ENCODE measurements around the gene SMPD4. TPM values are rescaled to one million over a fixed set of nuclear protein-coding genes. Genes with fewer than 3 reads are reported as not detected.

SMPD4 gene
- total and polyA plus RNA-seq, 2 of the 4 experiments (the other 2 are of a cell fraction), result 8.6 to 63.0 TPM

DNA sequence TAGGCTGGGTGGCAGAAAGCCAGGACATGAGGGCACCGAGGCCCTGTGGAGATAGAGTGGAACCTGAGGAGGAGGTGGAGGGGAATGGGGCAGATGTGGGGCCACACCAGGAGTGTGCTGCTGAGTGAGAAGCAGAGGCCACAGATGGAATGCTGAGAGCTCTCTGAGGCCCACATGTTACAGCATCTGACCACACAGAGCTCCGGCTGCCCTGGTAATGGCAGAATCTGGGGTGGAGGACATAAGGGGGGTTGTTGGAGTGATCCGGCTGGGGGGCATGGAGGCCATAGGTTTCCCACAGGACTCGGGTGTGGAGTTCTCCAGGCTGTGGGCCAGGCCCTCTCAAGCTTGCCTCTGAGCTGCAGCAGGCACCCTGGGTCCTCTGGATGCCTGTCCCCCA is 4.5 kb upstream of the SMPD4 start:
- Histone ChIP-seq H2BK20ac (ENCODE audit: low read depth, low read length) (no peak overlapping the region), H2BK120ac (ENCODE audit: low read depth, low read length) (no peak overlapping the region), H4K5ac (ENCODE audit: low read depth, low read length) (no peak overlapping the region), H3K36me3 (ENCODE audit: control insufficient read depth, insufficient read depth, low read length) (peaks cover 14% of the 10 kb centered on the region), H3K4me3 (ENCODE audit: insufficient read depth, low read depth, low read length) (no peak overlapping the region), H4K8ac (ENCODE audit: low read depth in 2 of 2, low read length in 2 of 2) (no peak overlapping the region), H3K56ac (ENCODE audit: extremely low read depth, insufficient read depth, low read length) (no peak overlapping the region), H3K9me1 (ENCODE audit: insufficient read depth, low read length) (peaks cover 3% of the 10 kb centered on the region; the same call in 1 of the 2 replicates), H3K14ac (replicated peaks; ENCODE audit: low read depth, low read length) (no peak overlapping the region), H3K27ac (ENCODE audit: insufficient read depth, low read length) (no peak overlapping the region), H3K9me3 (ENCODE audit: control insufficient read depth, insufficient read depth, low read length) (no peaks in the 10 kb centered on the region), H2BK5ac (ENCODE audit: low read depth, low read length, poor library complexity, severe bottlenecking) (no peak overlapping the region), H4K91ac (ENCODE audit: insufficient read depth, low read depth, low read length) (no peak overlapping the region), H2AFZ (replicated peaks; ENCODE audit: low read length, poor library complexity) (no peak overlapping the region), H2BK15ac (ENCODE audit: low read depth, low read length) (no peak overlapping the region), H3K79me1 (ENCODE audit: low read depth in 1 of 2, low read length in 2 of 2) (peaks cover 8 to 28% of the 10 kb centered on the region in 2 experiments), H3K9ac (ENCODE audit: low read depth, low read length) (no peak overlapping the region), H3K18ac (ENCODE audit: low read depth, low read length) (no peak overlapping the region), H4K20me1 (ENCODE audit: insufficient read depth, low read length) (no peaks in the 10 kb centered on the region), H2AK5ac (ENCODE audit: low read depth, low read length) (no peak overlapping the region), H3K4ac (ENCODE audit: low read depth, low read length) (no peak overlapping the region), H2AK9ac (replicated peaks; ENCODE audit: low read depth, low read length, poor library complexity) (no peak overlapping the region), H3K23ac (ENCODE audit: low read depth, low read length) (no peak overlapping the region), H3K4me1 (ENCODE audit: control insufficient read depth, insufficient read depth, low read length) (peaks cover 7% of the 10 kb centered on the region; the same call in 1 of the 2 replicates), H3K4me2 (ENCODE audit: low read depth, low read length) (no peak overlapping the region), H3K27me3 (ENCODE audit: control insufficient read depth, insufficient read depth, low read length) (no peaks in the 10 kb centered on the region)
- in situ Hi-C loops (cut with MboI; ENCODE audit: low sequenced_read_pairs) (no loop called here), intact Hi-C loops (cut with micrococcal nuclease) (no loop called here), dilution Hi-C loops (cut with HindIII; ENCODE audit: low sequenced_read_pairs, unreplicated experiment) (no loop called here)
- ChIA-PET POLR2A (ENCODE audit: unreplicated experiment) (no interaction called here), CTCF (no interaction called here)
- ATAC-seq (ENCODE audit: low read depth) (no peak), DNase-seq (no peak)
- TF ChIP-seq CHD1 (IDR thresholded peaks at IDR 0.05; ENCODE audit: low read depth, low read length) (no peak), MAFK (IDR thresholded peaks at IDR 0.05; ENCODE audit: low read depth, low read length) (no peak), RCOR1 (IDR thresholded peaks at IDR 0.05; ENCODE audit: insufficient replicate concordance, low read length) (no peak), RAD21 (IDR thresholded peaks at IDR 0.05; ENCODE audit: low read length) (no peak), CEBPB (IDR thresholded peaks at IDR 0.05; ENCODE audit: low read depth, low read length) (no peak), NFE2L2 (IDR thresholded peaks at IDR 0.05; ENCODE audit: low read depth, low read length) (no peak), MXI1 (IDR thresholded peaks at IDR 0.05; ENCODE audit: borderline replicate concordance, low read depth, low read length) (no peak), SMC3 (IDR thresholded peaks at IDR 0.05; ENCODE audit: low read depth, low read length) (no peak), RFX5 (IDR thresholded peaks at IDR 0.05; ENCODE audit: low read depth, low read length) (no peak), MAZ (IDR thresholded peaks at IDR 0.05; ENCODE audit: borderline replicate concordance, low read depth, low read length) (no peak), POLR2A (IDR thresholded peaks at IDR 0.05; ENCODE audit: low read depth, low read length) (no peak), BHLHE40 (IDR thresholded peaks at IDR 0.05; ENCODE audit: low read depth, low read length) (no peak), FOS (IDR thresholded peaks at IDR 0.05; ENCODE audit: low read depth, low read length) (no peak)
- TF ChIP-seq, protein P1, sequence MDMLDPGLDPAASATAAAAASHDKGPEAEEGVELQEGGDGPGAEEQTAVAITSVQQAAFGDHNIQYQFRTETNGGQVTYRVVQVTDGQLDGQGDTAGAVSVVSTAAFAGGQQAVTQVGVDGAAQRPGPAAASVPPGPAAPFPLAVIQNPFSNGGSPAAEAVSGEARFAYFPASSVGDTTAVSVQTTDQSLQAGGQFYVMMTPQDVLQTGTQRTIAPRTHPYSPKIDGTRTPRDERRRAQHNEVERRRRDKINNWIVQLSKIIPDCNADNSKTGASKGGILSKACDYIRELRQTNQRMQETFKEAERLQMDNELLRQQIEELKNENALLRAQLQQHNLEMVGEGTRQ (IDR thresholded peaks at IDR 0.05; ENCODE audit: low read depth, low read length), result no peak
- TF ChIP-seq, protein P2, sequence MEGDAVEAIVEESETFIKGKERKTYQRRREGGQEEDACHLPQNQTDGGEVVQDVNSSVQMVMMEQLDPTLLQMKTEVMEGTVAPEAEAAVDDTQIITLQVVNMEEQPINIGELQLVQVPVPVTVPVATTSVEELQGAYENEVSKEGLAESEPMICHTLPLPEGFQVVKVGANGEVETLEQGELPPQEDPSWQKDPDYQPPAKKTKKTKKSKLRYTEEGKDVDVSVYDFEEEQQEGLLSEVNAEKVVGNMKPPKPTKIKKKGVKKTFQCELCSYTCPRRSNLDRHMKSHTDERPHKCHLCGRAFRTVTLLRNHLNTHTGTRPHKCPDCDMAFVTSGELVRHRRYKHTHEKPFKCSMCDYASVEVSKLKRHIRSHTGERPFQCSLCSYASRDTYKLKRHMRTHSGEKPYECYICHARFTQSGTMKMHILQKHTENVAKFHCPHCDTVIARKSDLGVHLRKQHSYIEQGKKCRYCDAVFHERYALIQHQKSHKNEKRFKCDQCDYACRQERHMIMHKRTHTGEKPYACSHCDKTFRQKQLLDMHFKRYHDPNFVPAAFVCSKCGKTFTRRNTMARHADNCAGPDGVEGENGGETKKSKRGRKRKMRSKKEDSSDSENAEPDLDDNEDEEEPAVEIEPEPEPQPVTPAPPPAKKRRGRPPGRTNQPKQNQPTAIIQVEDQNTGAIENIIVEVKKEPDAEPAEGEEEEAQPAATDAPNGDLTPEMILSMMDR (conservative IDR thresholded peaks at IDR 0.05; ENCODE audit: low read depth, low read length), result no peak
- TF ChIP-seq, protein P3, sequence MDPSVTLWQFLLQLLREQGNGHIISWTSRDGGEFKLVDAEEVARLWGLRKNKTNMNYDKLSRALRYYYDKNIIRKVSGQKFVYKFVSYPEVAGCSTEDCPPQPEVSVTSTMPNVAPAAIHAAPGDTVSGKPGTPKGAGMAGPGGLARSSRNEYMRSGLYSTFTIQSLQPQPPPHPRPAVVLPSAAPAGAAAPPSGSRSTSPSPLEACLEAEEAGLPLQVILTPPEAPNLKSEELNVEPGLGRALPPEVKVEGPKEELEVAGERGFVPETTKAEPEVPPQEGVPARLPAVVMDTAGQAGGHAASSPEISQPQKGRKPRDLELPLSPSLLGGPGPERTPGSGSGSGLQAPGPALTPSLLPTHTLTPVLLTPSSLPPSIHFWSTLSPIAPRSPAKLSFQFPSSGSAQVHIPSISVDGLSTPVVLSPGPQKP (IDR thresholded peaks at IDR 0.05; ENCODE audit: borderline replicate concordance, low read depth, low read length), result no peak
- no TSS peak for BruUV-seq (replicated peaks)
- 60% methylated on average over 1 of the region's 4 CpGs; no CpG with 5 or more reads in 1 of the 2 experiments for WGBS, 2 experiments (ENCODE audit: extremely low coverage in 2 of 2, insufficient read length in 1 of 2)

Data from IMR-90 (cell line).